H1 (cell line): ENCODE results near the gene COL4A1. TPM values are rescaled to one million over a fixed set of nuclear protein-coding genes. Genes with fewer than 3 reads are reported as not detected.

Experiments used
- EZH2 ChIP-seq: fragments of 200-600 bp; sonication (generic); IDR thresholded peaks from 2 replicates; pipeline ENCODE4 v1.7.1; 2012; ENCODE audit warnings: low read depth, mild to moderate bottlenecking, moderate library complexity, low read length, inconsistent platforms; ENCODE audit not compliant: severe bottlenecking
- GABPA ChIP-seq: IDR thresholded peaks from 2 replicates; pipeline ENCODE4 v1.6.1; 2011; ENCODE audit warnings: mild to moderate bottlenecking, low read length, moderate library complexity, borderline replicate concordance; ENCODE audit not compliant: insufficient read depth
- KDM4A ChIP-seq: IDR thresholded peaks from one replicate; pipeline ENCODE4 v1.7.1; 2012; ENCODE audit warnings: low read depth, mild to moderate bottlenecking, moderate library complexity, low read length, inconsistent platforms; ENCODE audit not compliant: severe bottlenecking
- PHF8 ChIP-seq: fragments of 200-600 bp; sonication (generic); conservative IDR thresholded peaks from 2 replicates; pipeline ENCODE4 v1.7.1; 2012; ENCODE audit warnings: low read depth, mild to moderate bottlenecking, inconsistent platforms, low read length, moderate library complexity
- POU5F1 ChIP-seq: IDR thresholded peaks from 2 replicates; pipeline ENCODE4 v1.6.1; 2011; ENCODE audit warnings: low read depth, mild to moderate bottlenecking, low read length, moderate library complexity
- SIX5 ChIP-seq: IDR thresholded peaks from 2 replicates; pipeline ENCODE4 v1.6.1; 2011; ENCODE audit warnings: mild to moderate bottlenecking, low read depth, low read length
- polyA plus RNA-seq, 7 experiments: library from polyadenylated mRNA; depleted of rRNA in 3 of 7; stranded (reverse) in 5 of 7; unstranded in 2 of 7; fragments of >200 nt in 5 of 7; fragments of 200-250 nt in 2 of 7; gene quantifications; 1 replicate in 5 of 7; 2 replicates in 1 of 7; 4 replicates in 1 of 7; pipeline versions ENCODE4 v1.2.1 to v1.2.3, GENCODE V29; 2011 to 2013; ENCODE audit warnings: missing spikeins in 2 of 7, mixed read lengths in 2 of 7
- total RNA-seq: library from RNA; stranded (reverse); fragmentation: NEBNext Ultra II Directional; extraction: Animal tissue kit (Norgen Biotek cat#: 25700); gene quantifications from 2 replicates; pipeline ENCODE4 v1.2.1, GENCODE V29; 2021
- TF ChIP-seq, protein P1 (sequence below), 3 experiments: IDR thresholded peaks; 1 replicate in 2 of 3; 2 replicates in 1 of 3; pipeline versions ENCODE4 v1.5.1 to v1.6.1; 2011; ENCODE audit warnings: low read length in 3 of 3, mild to moderate bottlenecking in 3 of 3, inconsistent platforms in 2 of 3, low read depth in 1 of 3, moderate library complexity in 1 of 3; ENCODE audit not compliant: insufficient read depth in 1 of 3; ENCODE audit errors: control extremely low read depth in 1 of 3

COL4A1 gene
- total and polyA plus RNA-seq, 2 of the 8 experiments (the other 6 are each of a cell fraction or from before 2014, with no cell fraction given) = 30.7 to 82.0 TPM

DNA sequence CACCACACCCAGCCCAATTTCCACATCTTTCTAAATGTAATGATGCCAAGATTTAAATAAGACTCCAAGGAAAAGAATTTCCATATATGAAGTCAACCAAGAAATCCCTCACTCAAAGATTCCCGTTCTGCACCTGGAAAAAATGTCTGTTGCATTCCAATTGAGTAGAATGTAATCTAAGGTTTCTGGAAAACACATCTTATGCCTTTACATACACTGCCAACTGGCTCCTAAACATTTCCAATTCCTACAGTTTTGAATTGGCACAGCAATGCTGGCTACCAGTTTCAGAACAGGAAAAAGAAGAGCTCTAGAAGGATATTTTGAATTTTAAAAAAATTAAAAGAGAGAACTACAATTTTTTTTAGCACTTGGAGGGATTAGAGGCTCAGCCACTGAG, 43.1 kb upstream of the COL4A1 start (continued):
- TF ChIP-seq POU5F1 (no peak), KDM4A (no peak), GABPA (no peak), SIX5 (no peak), EZH2 (no peak), PHF8 (no peak)
- TF ChIP-seq, protein P1, sequence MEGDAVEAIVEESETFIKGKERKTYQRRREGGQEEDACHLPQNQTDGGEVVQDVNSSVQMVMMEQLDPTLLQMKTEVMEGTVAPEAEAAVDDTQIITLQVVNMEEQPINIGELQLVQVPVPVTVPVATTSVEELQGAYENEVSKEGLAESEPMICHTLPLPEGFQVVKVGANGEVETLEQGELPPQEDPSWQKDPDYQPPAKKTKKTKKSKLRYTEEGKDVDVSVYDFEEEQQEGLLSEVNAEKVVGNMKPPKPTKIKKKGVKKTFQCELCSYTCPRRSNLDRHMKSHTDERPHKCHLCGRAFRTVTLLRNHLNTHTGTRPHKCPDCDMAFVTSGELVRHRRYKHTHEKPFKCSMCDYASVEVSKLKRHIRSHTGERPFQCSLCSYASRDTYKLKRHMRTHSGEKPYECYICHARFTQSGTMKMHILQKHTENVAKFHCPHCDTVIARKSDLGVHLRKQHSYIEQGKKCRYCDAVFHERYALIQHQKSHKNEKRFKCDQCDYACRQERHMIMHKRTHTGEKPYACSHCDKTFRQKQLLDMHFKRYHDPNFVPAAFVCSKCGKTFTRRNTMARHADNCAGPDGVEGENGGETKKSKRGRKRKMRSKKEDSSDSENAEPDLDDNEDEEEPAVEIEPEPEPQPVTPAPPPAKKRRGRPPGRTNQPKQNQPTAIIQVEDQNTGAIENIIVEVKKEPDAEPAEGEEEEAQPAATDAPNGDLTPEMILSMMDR (IDR thresholded peaks at IDR 0.05; ENCODE audit: control extremely low read depth in 1 of 3, insufficient read depth in 1 of 3, low read depth in 1 of 3, low read length in 3 of 3) = no peak
